GM19023 (cell line): Measurements from ENCODE around the gene VPS13D.
"Not testable (repeated sequence)": the region's sequence is repeated elsewhere in the genome, so short reads cannot be mapped to it uniquely, and the experiment has no call there.

ENCODE experiments used
- ATAC-seq: cut with Tn5 transposase; IDR thresholded peaks from one replicate; pipeline ENCODE4 v1.9.1; 2021; ENCODE audit warnings: mild to moderate bottlenecking, moderate library complexity; ENCODE audit not compliant: unreplicated experiment

VPS13D gene

DNA sequence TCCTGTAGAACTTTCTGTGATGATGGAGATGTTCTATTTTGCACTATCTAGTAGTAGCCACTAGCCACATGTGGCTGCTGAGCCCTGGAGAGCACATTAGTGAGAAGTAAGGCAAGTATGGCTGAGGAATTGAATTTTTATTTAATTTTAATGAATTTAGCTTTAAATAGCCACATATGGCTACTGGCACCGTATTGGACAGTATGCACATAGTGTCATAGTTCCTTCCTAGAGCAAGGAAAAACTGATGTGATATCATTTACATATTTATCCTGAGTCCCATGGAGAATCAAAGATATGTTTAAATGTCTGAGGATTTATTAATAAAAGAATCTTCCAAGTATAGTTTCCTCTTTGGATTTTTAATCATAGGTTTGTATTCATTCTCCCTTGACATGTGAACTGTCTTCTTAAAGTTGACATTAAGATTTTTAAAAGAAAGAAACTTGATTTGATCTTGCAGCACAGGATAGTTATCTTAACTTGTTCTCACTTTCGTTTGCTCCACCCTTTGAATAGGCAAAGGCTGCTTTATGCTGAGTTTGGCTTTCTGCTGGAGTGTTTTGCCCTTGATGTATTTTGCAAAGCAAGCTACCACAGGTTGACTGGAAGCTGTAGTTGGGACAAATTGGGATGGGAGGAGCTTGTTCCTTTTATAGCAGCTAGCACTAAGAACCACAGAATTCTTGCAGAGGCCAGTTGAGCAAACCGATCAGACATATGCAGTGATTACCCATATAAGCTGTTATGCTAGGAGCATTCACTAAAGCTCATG lies 129.7 kb downstream of the VPS13D start:
- no peak for ATAC-seq

- no peak for ATAC-seq
Measured at GRCh38 chr1:12368646-12369045, 138.8 kb downstream of the VPS13D start.

DNA sequence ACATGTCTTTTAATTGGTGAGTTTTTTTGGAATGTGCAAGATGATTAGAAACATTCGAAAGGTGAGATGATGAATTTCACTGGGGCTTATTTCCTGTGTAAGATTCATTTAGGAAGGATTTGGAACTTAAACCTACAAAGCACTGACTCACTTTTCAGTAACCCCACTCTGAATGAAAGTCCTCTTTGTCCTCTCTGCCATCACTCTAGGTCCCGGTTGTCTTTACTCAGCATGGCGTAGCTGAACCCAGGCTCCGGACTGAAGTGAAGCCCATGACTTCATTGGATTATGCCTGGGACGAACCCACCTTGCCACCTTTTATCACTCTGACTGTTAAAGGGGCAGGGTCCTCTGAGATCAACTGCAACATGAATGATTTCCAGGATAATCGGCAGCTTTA lies 139.4 kb downstream of the VPS13D start:
- no peak for ATAC-seq

DNA sequence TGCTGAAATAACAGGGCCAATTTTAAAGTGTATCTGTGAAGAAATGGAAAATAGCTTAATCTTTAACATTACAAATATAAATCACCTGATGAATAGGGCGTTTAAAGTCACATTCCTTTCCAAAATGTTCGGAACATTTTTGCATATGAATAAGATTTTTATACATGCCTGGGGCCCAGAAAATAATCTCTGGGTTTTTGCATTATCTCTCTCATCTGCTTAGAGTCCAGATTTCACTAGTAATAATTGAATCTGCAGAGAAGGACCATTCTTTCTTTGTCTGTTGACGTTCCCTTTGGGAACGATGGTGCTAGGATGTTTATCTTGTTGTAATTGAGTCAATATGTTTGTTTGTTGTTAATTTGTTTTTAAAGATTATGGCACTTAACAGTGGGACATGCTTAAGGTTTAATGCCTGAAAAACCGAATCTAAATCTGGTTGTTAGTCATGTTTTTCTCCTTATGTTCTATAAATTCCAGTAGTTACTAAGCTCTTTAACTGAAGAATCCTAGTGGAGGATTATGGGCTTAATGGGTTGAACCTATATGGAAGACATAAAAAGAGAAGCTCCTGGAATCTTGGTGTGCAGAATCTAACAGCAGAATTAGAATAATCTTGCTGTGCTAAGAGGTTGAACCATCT lies 140.6 kb downstream of the VPS13D start:
- no peak for ATAC-seq

DNA sequence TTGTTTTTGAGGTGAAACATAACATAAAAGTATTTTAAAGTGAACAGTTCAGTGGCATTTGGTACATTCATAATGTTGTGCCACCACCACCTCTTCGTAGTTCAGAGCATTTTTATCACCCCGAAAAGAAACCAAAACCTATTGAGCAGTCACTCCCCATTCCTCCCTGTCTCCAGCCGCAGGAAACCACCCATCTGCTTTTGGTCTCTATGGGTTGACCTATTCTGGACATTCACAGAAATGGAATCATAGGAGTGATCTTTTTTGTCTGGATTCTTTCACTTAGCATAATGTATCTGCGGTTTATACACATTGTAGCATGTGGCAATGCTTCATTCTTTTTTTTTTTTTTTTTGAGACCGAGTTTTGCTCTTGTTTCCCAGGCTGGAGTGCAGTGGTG lies 141.2 kb downstream of the VPS13D start:
- no peak for ATAC-seq

GRCh38 chr1:12372180-12372579 lies 142.3 kb downstream of the VPS13D start:
- ATAC-seq = no peak

DNA sequence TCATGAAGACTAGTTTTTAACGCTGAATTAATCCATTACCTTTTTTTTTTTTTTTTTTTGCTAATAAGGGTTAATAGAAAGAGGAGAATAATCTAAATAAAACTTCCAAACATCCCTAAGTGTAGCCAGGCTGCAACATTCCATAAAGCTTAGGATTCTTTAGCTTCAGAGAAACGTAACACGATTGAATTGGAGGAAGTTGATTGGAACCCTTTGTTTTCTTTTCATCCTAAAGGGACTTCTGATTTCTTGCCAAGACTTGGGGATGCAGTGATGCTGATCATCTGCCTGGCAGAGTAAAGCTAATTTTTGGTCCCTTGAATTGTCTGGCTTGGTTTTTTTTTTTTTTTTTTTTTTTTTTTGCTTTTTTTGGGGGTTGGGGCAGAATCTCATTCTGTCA lies 142.9 kb downstream of the VPS13D start:
- no peak for ATAC-seq

GRCh38 chr1:12375133-12375829 lies 145.5 kb downstream of the VPS13D start:
- ATAC-seq = no peak

DNA sequence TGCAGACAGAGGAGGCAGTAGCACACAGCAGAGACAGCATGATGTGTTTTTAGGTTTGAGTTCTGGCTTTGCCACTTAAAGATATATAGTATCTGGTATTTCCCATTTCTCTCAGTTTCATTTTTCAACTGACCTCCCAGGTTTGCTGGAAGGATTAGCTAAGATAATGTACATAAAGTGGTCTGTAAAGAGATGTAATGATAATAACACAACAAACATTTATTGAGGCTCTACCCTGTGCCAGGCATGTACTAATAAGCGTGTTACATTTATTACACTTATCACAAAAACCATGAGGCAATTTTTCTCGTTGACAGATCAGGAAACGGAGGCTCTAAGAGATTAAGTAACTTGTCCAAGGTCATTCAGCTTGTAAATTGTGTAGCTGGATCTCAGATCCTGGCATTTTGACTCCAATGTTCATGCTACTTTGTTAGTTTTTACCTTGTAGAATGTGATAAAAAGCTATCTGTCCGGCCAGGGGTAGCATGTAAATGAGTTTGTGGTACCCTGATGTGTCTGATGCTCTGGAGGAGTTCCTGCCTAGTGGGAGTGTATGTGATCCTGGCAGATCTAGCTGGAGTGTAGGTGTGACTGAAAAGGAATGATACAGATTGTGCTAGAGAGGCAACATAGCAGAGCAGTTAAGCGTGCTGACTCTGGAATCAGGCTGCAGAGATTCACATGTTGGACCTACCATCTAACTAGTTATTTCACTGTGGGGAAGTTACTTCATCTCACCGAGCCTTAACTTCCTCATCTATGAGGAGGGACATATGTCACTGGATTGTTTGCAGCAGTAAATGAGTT lies 146.6 kb downstream of the VPS13D start:
- no peak for ATAC-seq

DNA sequence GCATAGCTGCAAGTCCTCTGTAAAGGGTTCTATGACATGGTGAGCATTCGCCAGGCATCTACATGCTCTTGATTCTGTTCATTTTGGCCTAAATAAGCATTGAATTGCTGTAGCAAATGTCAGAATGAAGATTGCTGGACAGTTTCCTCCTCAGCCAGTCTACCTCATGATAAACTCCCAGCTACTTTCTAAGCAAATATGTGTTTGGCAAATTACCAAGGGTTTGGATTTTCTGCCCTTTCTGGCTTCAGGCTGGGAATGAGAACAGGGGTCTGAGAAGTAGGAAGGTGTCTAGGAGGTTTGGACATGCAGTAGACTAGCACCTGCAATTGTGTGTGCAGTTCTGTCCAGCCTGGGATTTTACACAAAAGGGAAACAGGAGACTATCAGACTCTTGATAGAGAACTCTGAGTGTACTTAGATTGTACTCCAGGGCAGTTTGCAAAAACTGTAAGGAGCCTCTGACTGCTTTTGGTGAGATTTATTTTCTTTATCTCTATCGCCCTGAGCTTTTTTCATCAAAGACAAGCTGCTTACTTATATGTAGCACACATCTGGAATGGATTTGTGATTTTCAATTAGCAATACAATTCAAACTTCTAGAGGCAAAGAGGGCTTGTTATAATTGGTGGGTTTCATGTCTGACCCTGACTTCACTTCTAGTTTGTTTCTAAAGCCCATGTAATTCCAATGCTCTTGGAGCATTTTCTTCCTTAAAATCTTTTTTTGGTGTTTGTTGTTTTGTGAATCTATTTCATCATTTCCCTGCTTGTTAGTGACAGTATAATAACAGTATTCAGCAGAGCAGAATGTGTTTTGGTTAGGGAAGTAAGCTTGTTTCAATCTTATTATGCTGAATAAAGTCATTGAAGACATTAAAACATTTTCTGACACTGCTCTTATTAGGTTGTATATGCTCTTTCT lies 150.8 kb downstream of the VPS13D start:
- no peak for ATAC-seq

- ATAC-seq = no peak
Measured at GRCh38 chr1:12383001-12383400, 153.2 kb downstream of the VPS13D start.

DNA sequence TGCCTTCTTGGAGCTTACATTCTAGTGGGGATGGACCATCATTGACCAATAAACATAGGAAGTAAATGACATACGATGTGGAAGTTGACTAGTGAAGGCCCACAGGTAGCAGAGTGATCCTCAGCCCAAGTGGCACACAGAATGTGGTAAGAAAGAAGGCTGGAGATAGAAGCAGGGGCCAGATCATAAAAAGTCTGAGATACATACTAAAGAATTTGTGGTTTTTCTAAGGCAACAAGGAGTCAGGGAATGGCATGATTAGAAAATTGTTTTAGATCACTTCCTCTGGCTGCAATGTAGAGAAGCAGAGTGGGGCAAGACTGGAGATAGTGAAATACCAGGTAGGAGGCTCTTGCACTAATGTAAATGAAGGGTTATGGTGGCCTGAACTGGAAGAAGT lies 154.0 kb downstream of the VPS13D start:
- ATAC-seq = no peak

DNA sequence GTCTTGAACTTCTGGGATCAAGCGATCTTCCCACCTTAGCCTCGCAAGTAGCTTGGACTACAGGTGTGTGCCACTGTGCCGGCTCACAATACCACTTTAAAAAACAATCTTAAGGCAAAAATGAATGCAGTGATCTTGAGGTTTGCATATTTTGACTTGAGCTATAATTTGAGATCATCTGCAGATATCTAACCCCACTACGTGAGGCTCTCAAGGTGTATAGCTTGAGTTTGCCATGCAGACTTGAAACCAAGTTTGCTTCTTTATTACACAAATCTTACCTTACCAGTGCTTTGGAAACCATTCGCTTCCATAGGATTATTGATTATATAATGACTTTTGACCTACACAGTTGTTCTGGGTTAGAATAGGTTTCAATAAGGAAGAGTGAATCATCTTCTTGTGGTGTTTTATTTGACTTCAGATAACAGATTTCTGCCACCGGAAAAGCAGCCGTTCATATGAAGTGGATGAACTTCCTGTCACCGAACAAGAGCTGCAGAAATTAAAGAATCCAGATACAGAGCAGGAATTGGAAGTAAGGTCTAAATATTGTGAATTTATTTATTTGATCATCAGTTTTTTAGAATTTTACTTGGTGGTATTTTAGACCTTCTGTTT lies 155.1 kb downstream of the VPS13D start:
- ATAC-seq = no peak

DNA sequence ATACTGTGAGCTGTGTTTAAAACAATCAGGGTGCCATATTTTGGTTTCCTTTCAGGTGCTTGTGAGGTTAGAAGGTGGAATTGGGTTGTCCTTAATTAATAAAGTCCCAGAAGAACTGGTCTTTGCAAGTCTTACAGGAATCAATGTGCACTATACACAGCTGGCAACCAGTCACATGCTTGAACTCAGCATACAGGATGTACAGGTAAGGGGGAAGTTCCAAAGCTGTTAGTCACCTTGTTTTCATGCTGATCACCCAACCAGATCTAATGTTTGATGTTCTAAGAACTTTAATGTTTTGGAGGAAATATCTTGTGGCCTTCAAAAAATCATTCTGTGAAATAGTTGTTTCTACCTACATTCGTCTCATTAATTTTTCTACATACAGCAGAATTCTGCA lies 156.3 kb downstream of the VPS13D start:
- no peak for ATAC-seq

GRCh38 chr1:12387641-12388040 lies 157.8 kb downstream of the VPS13D start:
- no peak for ATAC-seq

DNA sequence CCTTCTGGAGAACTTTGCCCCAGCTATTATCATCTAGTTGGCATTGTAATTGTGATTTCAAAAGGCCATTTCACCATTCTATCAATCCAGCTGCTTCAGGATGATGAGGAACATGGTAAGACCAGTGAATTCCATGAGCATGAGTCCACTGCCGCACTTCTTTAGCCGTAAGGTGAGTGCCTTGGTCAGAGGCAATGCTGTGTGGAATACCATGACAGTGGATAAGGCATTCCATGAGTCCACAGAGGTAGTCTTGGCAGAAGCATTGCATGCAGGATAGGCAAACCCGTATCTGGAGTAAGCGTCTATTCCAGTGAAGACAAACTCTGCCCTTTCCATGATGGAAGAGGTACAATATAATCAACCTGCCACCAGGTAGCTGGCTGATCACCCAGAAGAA lies 160.5 kb downstream of the VPS13D start:
- ATAC-seq = not testable (repeated sequence)

DNA sequence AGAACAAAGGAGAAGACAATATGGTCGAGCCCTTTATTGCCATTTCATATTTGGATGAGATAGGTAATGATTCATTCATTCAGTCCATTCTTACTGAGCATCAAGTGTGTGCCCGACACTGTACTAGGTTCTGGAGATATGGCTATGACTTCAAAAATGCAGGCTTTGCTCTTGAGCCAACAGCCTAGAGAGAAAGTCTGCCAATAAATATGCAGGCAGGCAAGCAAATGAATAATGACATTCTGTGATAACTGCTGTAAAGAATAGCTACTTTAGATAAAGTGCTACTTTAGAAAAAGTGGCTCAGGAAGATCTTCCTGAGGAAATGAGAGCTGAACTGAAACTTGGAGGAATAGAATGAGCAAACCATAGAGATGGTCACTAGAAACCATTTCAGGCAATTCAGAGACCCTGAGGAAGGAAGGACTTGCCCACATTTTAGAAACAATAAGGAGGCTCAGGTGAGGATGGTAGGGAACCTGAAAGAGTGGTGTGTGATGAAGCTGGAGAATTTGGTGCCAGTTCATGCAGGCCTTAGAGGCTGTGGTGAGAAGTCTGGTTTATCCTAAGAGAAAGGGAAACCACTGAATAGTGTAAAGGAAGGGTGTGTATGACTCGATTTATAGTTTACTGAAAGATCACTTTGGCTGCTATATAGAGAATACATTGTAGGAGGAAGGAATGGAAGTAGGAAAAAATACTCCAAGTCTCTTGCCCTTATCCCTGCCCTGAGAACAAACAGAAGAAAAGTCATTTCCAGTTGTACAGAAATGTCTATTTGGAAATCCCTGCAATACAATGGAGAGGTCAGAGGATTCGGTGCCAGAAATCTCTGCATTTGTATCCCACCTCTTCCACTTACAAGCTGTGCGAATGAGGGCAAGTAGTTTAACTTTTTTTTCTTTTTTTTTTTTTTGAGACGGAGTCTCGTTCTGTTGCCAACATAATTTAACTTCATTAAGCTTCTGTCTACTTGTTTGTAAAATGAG lies 167.9 kb downstream of the VPS13D start:
- ATAC-seq = no peak

DNA sequence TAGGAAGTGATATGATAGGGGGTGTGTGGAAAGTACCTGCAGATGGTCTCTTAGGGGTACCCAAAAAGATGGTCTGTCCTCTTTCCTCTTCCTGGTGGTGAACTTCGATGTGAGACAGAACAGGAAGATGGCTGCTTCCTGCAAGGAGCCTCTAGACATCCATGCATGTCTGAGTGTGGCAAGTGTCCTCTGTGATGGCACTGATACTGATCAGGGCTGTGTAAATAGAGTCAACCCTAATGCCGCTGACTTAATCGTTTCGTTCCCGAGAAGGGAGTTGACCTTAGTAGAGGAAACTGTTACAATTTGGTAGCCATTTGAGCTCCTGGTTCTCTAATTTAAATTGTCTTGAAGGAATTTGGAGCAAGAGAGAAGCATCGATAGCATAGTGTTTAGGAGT lies 168.6 kb downstream of the VPS13D start:
- no peak for ATAC-seq
